ENCODE results near the gene HPSE2.
"Not testable (repeated sequence)": the region's sequence is repeated elsewhere in the genome, so short reads cannot be mapped to it uniquely, and the experiment has no call there.

HPSE2 gene

GRCh38 chr10:99041468-99041867 lies 194.2 kb downstream of the HPSE2 start:
- DNase-seq (ENCODE audit: insufficient read length, low spot score), result no peak
- TF ChIP-seq SPI1 (IDR thresholded peaks at IDR 0.05; ENCODE audit: low read depth, low read length), result no peak
- TF ChIP-seq POU2F2 (IDR thresholded peaks at IDR 0.05; ENCODE audit: low read depth, low read length), result no peak
- no peak for TF ChIP-seq POLR2AphosphoS5 (IDR thresholded peaks at IDR 0.05; ENCODE audit: low read depth, low read length)
- FAIRE-seq, result no peak

- TF ChIP-seq SPI1 (IDR thresholded peaks at IDR 0.05; ENCODE audit: low read depth, low read length), result no peak
- TF ChIP-seq POLR2A (IDR thresholded peaks at IDR 0.05; ENCODE audit: low read depth, low read length), result no peak
- no peak for TF ChIP-seq PAX5 (IDR thresholded peaks at IDR 0.05; ENCODE audit: insufficient read depth, low read length, severe bottlenecking)
- TF ChIP-seq POU2F2 (IDR thresholded peaks at IDR 0.05; ENCODE audit: low read depth, low read length), result no peak
- TF ChIP-seq POLR2AphosphoS5 (IDR thresholded peaks at IDR 0.05; ENCODE audit: low read depth, low read length), result no peak
- TF ChIP-seq TAF1 (IDR thresholded peaks at IDR 0.05; ENCODE audit: low read depth, low read length), result no peak
- no peak for DNase-seq (ENCODE audit: insufficient read length, low spot score)
- FAIRE-seq, result no peak
These were observed 221.8 kb downstream of the HPSE2 start for GRCh38 chr10:99013885-99014284.

- no peak for TF ChIP-seq POU2F2 (IDR thresholded peaks at IDR 0.05; ENCODE audit: low read depth, low read length)
- no peak for TF ChIP-seq PAX5 (IDR thresholded peaks at IDR 0.05; ENCODE audit: insufficient read depth, low read length, severe bottlenecking)
- no peak for TF ChIP-seq POLR2AphosphoS5 (IDR thresholded peaks at IDR 0.05; ENCODE audit: low read depth, low read length)
- TF ChIP-seq POLR2A (IDR thresholded peaks at IDR 0.05; ENCODE audit: low read depth, low read length), result no peak
- TF ChIP-seq TAF1 (IDR thresholded peaks at IDR 0.05; ENCODE audit: low read depth, low read length), result no peak
- no peak for TF ChIP-seq SPI1 (IDR thresholded peaks at IDR 0.05; ENCODE audit: low read depth, low read length)
- FAIRE-seq (no peak), DNase-seq (ENCODE audit: insufficient read length, low spot score) (no peak)
These were observed 225.4 kb downstream of the HPSE2 start for GRCh38 chr10:99010286-99010685.

- DNase-seq (ENCODE audit: insufficient read length, low spot score), result no peak
- no peak for TF ChIP-seq TAF1 (IDR thresholded peaks at IDR 0.05; ENCODE audit: low read depth, low read length)
- no peak for TF ChIP-seq POLR2AphosphoS5 (IDR thresholded peaks at IDR 0.05; ENCODE audit: low read depth, low read length)
- no peak for TF ChIP-seq POU2F2 (IDR thresholded peaks at IDR 0.05; ENCODE audit: low read depth, low read length)
- no peak for TF ChIP-seq POLR2A (IDR thresholded peaks at IDR 0.05; ENCODE audit: low read depth, low read length)
- FAIRE-seq, result no peak
These were observed 227.6 kb downstream of the HPSE2 start for GRCh38 chr10:99008054-99008453.

- DNase-seq (ENCODE audit: insufficient read length, low spot score) (no peak), FAIRE-seq (no peak)
- TF ChIP-seq TAF1 (IDR thresholded peaks at IDR 0.05; ENCODE audit: low read depth, low read length), result no peak
- no peak for TF ChIP-seq SPI1 (IDR thresholded peaks at IDR 0.05; ENCODE audit: low read depth, low read length)
- no peak for TF ChIP-seq POLR2A (IDR thresholded peaks at IDR 0.05; ENCODE audit: low read depth, low read length)
- no peak for TF ChIP-seq POLR2AphosphoS5 (IDR thresholded peaks at IDR 0.05; ENCODE audit: low read depth, low read length)
- TF ChIP-seq POU2F2 (IDR thresholded peaks at IDR 0.05; ENCODE audit: low read depth, low read length), result no peak
- no peak for TF ChIP-seq PAX5 (IDR thresholded peaks at IDR 0.05; ENCODE audit: insufficient read depth, low read length, severe bottlenecking)
These were observed 228.2 kb downstream of the HPSE2 start for GRCh38 chr10:99007457-99007856.

- no peak for DNase-seq (ENCODE audit: insufficient read length, low spot score)
These were observed 230.4 kb downstream of the HPSE2 start for GRCh38 chr10:99005254-99005653.

GRCh38 chr10:99004738-99005137 lies 230.9 kb downstream of the HPSE2 start:
- FAIRE-seq (no peak), DNase-seq (ENCODE audit: insufficient read length, low spot score) (no peak)
- TF ChIP-seq POU2F2 (IDR thresholded peaks at IDR 0.05; ENCODE audit: low read depth, low read length) (no peak), TAF1 (IDR thresholded peaks at IDR 0.05; ENCODE audit: low read depth, low read length) (no peak), SPI1 (IDR thresholded peaks at IDR 0.05; ENCODE audit: low read depth, low read length) (no peak), PAX5 (IDR thresholded peaks at IDR 0.05; ENCODE audit: insufficient read depth, low read length, severe bottlenecking) (no peak), POLR2AphosphoS5 (IDR thresholded peaks at IDR 0.05; ENCODE audit: low read depth, low read length) (no peak), POLR2A (IDR thresholded peaks at IDR 0.05; ENCODE audit: low read depth, low read length) (no peak)

More at GRCh38 chr10:99005254-99005653, 230.4 kb downstream of the HPSE2 start:
- FAIRE-seq, result no peak
- TF ChIP-seq TAF1 (IDR thresholded peaks at IDR 0.05; ENCODE audit: low read depth, low read length) (no peak), POU2F2 (IDR thresholded peaks at IDR 0.05; ENCODE audit: low read depth, low read length) (no peak), POLR2A (IDR thresholded peaks at IDR 0.05; ENCODE audit: low read depth, low read length) (no peak), PAX5 (IDR thresholded peaks at IDR 0.05; ENCODE audit: insufficient read depth, low read length, severe bottlenecking) (no peak), SPI1 (IDR thresholded peaks at IDR 0.05; ENCODE audit: low read depth, low read length) (no peak), POLR2AphosphoS5 (IDR thresholded peaks at IDR 0.05; ENCODE audit: low read depth, low read length) (no peak)

GRCh38 chr10:99002392-99002791 lies 233.3 kb downstream of the HPSE2 start:
- FAIRE-seq (no peak), DNase-seq (ENCODE audit: insufficient read length, low spot score) (no peak)
- TF ChIP-seq PAX5 (IDR thresholded peaks at IDR 0.05; ENCODE audit: insufficient read depth, low read length, severe bottlenecking) (no peak), TAF1 (IDR thresholded peaks at IDR 0.05; ENCODE audit: low read depth, low read length) (no peak), POU2F2 (IDR thresholded peaks at IDR 0.05; ENCODE audit: low read depth, low read length) (no peak), POLR2A (IDR thresholded peaks at IDR 0.05; ENCODE audit: low read depth, low read length) (no peak), POLR2AphosphoS5 (IDR thresholded peaks at IDR 0.05; ENCODE audit: low read depth, low read length) (no peak)

GRCh38 chr10:98997596-98997995 lies 238.1 kb downstream of the HPSE2 start:
- TF ChIP-seq POU2F2 (IDR thresholded peaks at IDR 0.05; ENCODE audit: low read depth, low read length), result no peak
- TF ChIP-seq POLR2A (IDR thresholded peaks at IDR 0.05; ENCODE audit: low read depth, low read length), result no peak
- TF ChIP-seq TAF1 (IDR thresholded peaks at IDR 0.05; ENCODE audit: low read depth, low read length), result no peak
- no peak for TF ChIP-seq POLR2AphosphoS5 (IDR thresholded peaks at IDR 0.05; ENCODE audit: low read depth, low read length)
- no peak for TF ChIP-seq PAX5 (IDR thresholded peaks at IDR 0.05; ENCODE audit: insufficient read depth, low read length, severe bottlenecking)
- no peak for TF ChIP-seq SPI1 (IDR thresholded peaks at IDR 0.05; ENCODE audit: low read depth, low read length)
- no peak for FAIRE-seq
- DNase-seq (ENCODE audit: insufficient read length, low spot score), result no peak

GRCh38 chr10:98994030-98994429 lies 241.6 kb downstream of the HPSE2 start:
- DNase-seq (ENCODE audit: insufficient read length, low spot score), result no peak
- TF ChIP-seq POU2F2 (IDR thresholded peaks at IDR 0.05; ENCODE audit: low read depth, low read length), result no peak
- no peak for TF ChIP-seq PAX5 (IDR thresholded peaks at IDR 0.05; ENCODE audit: insufficient read depth, low read length, severe bottlenecking)
- no peak for TF ChIP-seq TAF1 (IDR thresholded peaks at IDR 0.05; ENCODE audit: low read depth, low read length)
- TF ChIP-seq POLR2A (IDR thresholded peaks at IDR 0.05; ENCODE audit: low read depth, low read length), result no peak
- no peak for TF ChIP-seq POLR2AphosphoS5 (IDR thresholded peaks at IDR 0.05; ENCODE audit: low read depth, low read length)
- no peak for TF ChIP-seq SPI1 (IDR thresholded peaks at IDR 0.05; ENCODE audit: low read depth, low read length)
- FAIRE-seq, result no peak

GRCh38 chr10:98983751-98984150 lies 251.9 kb downstream of the HPSE2 start:
- not testable (repeated sequence) for FAIRE-seq; DNase-seq (ENCODE audit: insufficient read length, low spot score)

Data from GM12891 (cell line).